GM12891 (cell line): ENCODE measurements around the gene CLDND1.

Experiments
- POLR2A ChIP-seq: IDR thresholded peaks from 2 replicates; pipeline ENCODE4 v1.6.1; 2011; ENCODE audit warnings: low read depth, low read length, control low read depth
- SPI1 ChIP-seq: IDR thresholded peaks from 2 replicates; pipeline ENCODE4 v1.6.1; 2011; ENCODE audit warnings: low read depth, low read length, control low read depth
- TAF1 ChIP-seq: IDR thresholded peaks from 2 replicates; pipeline ENCODE4 v1.6.1; 2011; ENCODE audit warnings: low read depth, low read length, control low read depth

DNA sequence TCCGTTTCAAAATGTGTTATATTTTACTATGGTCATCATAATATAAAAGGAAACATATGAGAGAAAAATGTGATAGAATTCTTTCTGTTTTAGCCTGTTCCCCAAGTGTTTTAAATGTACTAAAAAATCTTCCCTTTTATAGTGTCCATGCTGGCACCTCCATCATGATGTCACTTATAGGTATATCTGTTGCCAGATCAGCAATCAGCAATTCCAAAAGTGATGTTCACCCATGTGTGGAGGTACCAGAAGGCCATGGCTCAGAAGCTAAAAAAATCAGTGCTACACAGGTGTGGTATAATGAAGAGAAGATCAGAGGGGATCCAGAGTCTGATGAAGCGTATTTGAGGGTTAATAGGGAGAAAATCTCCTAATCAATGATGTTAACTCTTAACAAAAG, 8.0 kb upstream of the CLDND1 start:
- no peak for TF ChIP-seq POLR2A
- no peak for TF ChIP-seq TAF1
- TF ChIP-seq SPI1 = no peak
